ENCODE results near the gene CCT5.

CCT5 gene

DNA sequence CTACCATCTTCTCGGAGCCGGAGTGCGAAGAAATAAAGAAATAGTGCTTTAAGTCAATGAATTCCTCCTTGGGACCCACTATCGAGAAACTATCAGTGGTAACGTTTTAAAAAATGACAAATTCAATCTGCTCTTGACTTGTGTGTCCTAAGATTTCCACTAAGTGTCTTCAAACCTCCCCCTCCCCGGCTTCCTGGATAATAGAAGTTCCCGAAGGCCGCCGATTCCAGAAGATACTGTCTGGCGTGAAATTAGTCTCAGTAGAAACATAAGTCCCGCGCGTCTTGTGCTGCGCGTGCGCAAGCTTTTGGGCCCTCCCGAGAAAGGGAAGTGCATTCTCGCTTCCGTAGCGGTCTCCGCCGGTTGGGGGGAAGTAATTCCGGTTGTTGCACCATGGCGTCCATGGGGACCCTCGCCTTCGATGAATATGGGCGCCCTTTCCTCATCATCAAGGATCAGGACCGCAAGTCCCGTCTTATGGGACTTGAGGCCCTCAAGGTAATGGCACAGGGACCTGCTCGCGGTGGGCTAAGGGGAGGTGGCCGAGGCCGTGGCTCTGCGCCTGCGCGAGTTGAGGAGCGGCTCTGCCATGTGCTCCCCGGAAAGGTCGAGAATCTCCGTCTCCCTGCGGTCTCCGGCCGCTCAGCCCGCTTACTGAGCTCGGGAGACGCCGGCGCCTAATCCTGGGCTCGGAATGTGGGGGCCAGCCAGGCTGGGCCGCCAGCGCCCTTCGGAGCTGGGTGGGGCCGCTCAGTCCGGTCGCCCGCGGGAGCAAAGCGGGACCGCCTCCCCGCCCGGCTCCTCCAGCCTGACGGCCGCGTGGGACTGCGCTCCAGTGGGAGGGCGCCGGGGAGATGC lies at the start of gene CCT5:
Gene CCT5 (plus strand): TSS at position 333 of the 858 bp plus-strand sequence. CDS start 61 bp downstream, at position 394.
- DNase-seq (ENCODE audit: low spot score), result peak; percentile 98

DNA sequence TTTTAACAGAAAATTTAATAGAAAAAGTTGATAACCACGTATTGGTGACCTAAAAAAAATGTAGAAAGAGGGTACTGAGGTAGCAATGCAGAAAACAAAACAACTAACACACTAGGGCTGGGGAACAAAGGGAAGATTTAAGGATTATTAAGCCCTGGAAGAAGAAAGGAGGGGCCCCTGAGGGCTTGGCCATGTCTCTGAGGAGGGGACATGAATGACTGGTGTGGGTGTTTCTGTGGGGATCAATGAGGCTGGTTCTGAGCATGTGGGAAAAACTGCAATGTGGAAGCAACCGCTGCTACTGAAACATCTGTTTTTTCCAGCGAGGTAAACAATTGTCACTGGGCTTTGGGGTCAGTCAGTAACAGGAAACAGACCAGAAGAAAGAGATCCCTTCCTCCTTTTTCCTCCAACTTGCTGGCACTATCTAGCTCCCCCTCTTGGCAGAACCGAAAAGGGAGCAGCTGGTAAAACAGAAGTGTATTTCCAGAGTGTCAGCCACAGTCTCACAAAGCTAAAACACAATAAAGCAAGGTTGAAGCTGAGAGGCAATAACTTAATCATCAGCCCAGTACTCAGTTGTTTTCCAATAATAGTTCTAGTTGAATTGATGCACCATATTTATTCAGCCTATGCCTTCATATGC lies 48.7 kb upstream of the CCT5 start:
- no peak for DNase-seq (ENCODE audit: low spot score)

DNA sequence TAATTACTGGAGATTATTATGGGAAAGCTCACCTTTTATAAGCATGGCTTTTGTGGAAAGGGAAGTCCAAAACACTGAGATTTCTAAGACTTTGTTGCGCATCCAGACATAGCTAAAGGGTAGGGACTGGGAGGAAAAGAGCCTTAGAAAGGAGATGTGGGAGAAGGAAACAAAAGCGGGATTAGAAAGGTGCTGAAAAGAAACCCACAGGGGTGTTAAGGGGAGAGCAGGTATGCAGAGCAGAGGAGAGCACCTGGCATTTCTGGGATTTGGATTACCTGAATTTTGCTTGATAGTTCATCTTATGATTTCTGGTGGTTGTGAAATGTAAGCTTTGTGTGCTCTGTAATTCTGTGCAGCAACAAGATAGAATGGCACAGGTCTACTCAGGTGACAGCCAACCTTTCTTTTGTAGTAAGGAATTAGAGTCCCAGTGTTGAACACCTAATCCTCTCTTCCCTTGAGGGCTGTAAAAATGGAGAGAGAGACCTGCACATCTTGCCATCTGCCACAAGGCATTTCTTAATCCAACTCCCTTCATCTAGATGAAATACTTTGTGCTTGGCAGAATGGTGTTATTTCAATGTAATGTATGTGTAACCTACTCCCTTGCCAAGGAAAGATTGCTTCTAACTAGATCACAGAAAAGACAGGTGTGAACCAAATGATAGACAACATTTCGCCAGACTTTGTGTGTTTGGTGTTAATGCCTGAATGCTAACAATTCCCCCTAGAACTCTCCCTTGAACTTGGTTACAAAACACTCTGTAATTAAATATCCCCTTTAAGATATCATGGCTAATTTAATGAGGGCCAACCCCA lies 47.8 kb upstream of the CCT5 start:
- no peak for DNase-seq (ENCODE audit: low spot score)

DNA sequence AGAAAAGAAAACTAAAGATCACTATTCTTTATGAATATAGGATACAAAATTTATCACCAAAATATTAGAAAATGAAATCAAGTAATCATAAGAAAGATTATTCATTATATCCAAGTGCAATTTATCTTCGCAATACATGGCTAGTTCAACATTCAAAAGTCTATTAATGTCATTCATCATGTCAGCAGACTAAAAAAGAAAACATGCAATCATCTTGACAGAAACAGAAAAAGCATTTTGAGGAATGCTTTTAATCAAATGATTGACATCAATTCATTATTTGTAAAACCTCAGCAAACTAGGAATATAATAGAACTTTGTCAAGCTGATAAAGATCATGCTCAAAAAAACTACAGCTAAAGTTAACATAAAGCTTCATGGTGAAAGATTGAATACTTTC lies 41.1 kb upstream of the CCT5 start:
- no peak for DNase-seq (ENCODE audit: low spot score)

DNA sequence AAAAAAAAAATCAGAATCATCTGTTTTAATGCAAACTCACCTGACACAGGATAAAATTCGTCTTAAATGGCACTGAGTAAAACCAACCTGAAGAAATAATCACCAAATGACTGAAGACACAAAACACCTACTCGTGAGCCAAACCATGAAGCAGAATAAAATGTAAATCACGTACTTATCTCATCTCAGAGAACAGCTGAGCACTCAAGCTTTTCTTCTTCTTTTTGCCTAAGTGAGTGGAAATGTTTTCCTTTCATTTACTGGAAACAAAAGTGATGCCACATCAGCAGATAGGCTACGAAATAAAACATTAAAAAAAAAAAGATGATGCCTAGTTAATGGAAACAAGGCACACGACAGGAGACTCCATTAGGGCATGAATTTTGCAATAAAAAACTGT lies 36.8 kb upstream of the CCT5 start:
- no peak for DNase-seq (ENCODE audit: low spot score)

DNA sequence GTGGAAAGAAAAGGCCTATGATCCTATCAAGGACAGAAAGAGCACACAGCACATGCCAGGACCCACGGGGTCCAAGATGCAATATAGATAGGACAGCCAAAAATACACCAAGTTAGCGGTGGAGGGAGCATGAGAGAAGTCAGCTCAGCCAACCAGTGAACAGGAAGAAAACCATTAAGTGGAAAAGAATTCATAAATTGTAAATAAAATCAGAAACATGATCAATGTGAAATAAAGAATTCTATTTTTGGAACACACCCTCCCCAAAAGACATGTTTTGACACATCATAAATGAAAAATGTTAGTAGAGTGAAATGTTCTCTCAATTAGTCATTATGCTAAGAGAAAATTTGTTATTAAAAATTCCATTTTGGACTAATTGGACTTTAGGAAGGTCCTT lies 36.0 kb upstream of the CCT5 start:
- DNase-seq (ENCODE audit: low spot score), result no peak

DNA sequence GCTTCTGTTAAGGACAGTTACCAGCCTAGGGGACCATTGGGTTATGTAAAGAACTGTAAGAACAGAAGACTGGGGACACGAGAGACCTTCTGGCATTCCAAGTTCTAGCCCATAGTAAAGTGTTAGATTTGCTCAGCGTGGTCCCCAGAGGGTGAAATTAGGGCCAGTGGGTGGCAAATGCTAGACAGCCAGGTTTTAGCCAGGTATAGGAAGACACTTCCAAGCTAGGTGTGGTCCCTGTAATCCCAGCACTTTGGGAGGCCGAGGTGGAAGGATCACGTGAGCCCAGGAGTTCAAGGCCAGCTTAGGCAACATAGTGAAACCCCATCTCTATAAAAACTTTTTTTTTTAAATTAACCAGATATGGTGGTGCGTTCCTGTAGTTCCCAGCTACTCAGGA lies 34.7 kb upstream of the CCT5 start:
- no peak for DNase-seq (ENCODE audit: low spot score)

DNA sequence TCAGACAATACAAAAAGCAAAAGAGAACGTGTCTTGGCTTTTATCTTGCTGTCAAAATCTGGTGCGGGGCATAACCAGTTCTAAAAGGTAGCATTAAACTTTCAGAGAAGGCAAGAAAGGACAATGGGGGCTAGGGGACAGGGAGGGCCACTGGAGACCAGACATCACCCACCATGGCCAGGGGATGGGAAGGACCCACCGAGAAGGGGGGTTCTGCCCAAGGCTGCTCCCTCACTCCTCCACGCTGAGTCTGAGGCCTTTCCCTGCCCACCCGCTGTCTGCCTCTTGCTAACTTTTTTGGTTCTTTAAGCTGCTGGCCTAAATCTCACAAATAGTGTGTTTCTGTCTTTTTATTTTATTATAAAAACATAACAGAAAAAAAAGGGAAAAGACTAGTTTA lies 34.0 kb upstream of the CCT5 start:
- no peak for DNase-seq (ENCODE audit: low spot score)

DNA sequence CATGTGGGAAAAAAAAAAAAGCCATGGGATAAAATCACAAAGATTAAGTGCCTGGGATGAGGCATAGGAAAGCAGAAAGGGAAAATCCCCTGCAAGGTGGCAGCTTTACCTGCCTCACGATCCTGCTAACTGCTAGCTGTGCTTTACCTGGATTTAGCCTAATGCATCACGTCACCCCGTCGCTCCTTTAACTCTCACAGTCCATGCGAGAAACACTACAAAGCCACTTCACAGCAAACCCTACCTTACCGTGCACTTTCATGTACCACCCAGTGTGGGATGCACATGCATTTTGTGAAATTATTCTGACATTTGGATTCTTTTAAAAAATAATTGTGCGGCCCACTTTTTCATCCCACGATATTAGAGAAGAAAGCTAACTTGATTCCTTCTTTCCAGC lies 31.4 kb upstream of the CCT5 start:
- DNase-seq (ENCODE audit: low spot score), result no peak

DNA sequence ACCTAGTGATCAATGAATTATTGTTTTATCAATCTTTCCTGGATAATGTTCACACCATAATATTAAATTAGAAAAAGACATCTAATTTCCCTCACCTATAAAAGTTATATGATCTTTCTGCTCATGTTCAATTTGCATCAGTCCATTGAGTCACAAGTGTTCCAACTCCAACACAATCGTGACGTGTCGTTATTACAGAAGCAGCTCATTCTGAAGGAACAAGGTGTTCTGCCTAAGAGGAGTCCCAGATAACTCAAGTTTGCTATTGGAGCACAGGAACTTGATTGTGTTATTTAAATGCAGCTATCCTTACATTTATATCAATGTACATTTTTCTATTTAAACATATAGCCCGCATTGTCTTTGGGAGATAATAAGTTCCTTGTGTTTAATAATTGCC lies 31.0 kb upstream of the CCT5 start:
- DNase-seq (ENCODE audit: low spot score), result no peak

DNA sequence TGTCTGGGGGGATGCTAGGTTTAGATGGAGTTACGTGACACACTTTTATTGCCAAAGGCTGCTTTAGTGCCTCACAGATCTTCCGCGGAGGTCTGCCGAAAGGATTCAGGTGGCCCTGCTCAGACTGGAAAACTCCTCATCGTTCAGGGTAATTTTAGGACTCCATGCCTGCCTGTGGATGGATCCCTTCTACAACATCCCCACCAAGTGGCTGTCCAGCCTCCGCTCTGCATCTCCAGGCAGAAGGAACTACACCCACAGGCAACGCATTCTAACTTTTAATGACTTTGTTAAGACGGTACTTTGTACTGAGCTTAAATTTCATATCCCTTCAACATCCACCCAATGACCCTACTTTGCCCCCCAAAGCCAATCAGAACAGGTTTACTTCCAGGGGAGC lies 29.8 kb upstream of the CCT5 start:
- no peak for DNase-seq (ENCODE audit: low spot score)

DNA sequence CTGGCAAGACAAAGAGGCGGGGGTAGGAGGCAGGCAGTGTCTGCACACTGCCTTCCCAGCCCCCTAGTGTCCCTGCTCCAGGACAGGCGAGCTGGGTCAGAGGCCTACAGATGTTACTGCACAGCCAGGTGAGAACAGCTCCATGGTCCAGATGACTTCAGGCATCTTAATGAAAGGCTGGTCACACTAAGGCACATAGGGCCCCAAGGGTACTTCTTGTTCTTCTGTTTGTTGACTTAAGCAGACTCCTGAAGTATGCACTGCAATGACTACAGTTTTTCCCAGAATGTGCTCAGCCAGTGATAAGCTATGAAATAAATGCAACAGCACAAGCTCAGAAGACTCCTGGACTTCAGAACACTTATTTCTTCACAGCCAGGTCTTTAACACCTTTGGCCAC lies 27.8 kb upstream of the CCT5 start:
- DNase-seq (ENCODE audit: low spot score), result no peak

DNA sequence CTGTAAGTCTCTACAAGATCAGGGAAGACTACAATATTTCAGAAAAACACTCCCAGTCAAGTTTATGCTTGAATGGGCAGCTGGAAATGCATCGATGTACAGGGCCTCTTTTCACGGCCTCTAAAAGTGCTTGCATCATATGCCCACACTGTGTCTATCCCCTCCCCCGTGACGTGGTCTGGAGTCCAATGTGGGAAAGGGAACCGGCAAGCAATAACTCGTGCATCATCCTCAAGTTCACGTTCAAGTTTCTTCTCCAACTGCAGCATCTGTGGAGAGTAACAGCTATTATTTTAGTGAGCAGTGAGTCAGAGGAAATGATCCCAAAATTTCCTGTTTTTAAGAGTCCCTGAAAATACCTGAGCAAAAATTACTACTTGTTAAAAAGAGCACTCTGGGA lies 22.7 kb upstream of the CCT5 start:
- no peak for DNase-seq (ENCODE audit: low spot score)

DNA sequence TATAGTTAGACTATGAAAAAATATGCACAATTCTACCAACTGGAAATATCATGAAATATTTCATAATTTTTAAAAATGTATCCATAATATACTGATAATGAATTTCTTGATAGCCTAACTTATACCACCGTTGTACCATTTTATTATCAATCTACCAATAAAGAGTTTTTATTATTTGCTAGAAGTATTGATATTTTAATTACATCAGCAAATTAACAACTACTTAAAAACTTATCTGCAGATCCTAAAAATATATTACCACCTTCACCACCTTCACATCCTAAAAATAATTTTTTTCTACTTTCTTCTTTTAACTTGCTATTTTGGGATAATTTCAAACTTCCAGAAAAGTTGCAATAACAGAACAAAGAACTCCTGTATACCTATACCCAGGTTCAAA lies 21.8 kb upstream of the CCT5 start:
- DNase-seq (ENCODE audit: low spot score), result no peak

DNA sequence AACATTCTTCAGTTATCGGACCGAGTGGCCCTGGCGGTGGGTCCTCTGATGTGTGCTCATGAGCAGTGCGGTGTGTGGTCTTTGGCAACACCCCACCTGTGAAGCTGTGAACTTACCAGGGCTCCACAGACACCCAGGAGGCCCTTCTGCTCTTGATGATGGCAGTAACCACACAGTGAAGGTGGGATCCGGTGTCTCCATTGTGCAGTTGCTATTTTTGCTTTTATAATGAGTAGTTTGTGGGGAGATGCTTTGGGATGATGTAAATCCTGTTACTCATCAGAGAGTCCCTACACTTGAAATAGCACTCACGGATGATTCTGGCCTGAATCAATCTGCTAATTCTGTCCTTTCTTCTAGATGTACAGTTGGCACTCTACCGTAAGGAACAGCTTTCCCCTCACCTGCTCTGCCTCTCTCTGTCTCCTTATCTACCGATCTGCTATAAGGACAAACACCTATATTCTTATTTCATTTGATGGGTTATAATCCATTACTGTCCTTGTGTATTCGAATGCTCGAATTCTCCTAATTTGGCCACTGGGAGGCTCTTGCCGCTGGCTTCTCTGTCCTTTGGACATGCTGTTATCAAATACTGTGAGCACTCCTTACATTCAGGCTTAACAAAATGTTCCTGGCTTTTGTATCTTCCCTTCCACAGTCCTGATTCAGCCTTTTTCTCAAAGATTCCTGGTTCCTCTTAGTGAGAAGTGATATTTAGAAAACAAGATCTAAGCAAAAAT lies 20.6 kb upstream of the CCT5 start:
- DNase-seq (ENCODE audit: low spot score), result peak; percentile 33

DNA sequence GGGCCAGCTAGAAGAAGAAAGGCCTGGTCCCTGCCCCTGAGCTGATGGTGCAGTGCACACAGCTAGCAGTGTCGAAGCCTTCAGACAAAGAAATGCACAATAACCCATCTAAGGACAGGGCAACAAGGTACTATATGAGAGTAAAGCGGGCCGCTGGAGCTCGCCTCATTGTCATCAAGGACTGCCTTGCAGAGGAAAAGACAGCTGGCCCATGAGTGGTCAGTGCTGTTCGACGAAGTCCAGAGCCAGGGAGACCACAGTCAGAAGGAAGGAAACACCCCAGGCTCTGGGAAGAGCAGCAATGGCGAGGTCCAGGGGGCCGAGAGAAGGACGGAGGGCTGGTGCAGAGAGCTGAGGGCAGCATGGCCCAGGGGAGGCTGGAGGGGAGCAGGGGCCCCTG lies 17.7 kb upstream of the CCT5 start:
- no peak for DNase-seq (ENCODE audit: low spot score)

DNA sequence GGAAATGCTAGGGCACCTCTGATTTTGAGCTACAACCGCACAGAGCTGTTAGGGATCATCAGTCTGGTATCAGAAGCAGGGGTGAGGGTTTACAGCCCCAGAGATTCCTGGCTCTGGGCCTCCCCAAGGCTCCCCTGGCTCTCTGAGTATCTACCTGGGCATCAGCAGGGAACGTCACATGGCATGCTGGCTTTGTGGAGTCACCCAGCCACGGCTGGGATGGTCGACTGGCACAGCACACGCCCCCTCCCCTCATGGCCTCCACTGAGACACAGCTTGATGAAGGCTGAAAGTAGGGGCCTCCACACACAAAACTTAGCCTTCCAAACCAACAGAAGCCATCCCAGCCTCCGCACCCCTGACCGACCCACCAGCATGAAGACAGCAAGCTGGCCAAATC lies 17.1 kb upstream of the CCT5 start:
- DNase-seq (ENCODE audit: low spot score), result no peak

DNA sequence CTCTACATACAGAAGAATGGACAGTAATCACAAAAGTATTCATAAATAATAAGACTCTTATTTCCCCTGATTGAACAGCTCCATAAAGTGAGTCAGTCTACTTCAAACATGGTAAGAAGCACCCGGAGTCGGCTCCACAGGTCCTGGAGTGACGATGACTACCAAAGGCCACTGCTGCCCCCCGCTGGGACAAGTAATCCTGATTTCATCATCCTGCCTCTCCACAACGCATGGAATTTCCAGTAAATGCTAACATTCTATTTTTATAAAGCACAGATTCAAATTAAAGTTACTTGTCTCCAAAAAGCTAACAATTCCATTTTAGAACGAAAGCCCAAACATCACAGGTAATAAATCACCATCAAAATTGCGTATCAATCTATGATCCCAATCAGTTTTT lies 16.6 kb upstream of the CCT5 start:
- peak; percentile 78 for DNase-seq (ENCODE audit: low spot score)

DNA sequence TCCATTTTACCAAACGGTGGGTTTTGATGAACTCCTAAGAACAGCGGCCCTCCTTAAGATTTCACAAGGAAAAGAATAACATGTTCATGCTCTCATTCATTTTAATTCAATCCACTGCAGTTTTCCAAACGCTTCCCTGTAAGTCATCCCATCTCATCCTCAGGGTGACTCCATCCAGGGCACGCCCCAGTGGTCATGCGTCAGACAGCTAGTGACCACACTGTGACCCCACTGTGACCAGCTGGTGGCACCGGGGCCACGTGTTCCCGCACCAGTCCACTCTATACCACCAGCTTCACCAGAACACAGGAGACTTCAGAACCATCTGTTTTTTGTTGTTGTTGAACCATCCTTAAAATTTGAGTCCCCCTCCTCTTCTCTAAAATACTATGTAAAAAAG lies 14.7 kb upstream of the CCT5 start:
- no peak for DNase-seq (ENCODE audit: low spot score)

DNA sequence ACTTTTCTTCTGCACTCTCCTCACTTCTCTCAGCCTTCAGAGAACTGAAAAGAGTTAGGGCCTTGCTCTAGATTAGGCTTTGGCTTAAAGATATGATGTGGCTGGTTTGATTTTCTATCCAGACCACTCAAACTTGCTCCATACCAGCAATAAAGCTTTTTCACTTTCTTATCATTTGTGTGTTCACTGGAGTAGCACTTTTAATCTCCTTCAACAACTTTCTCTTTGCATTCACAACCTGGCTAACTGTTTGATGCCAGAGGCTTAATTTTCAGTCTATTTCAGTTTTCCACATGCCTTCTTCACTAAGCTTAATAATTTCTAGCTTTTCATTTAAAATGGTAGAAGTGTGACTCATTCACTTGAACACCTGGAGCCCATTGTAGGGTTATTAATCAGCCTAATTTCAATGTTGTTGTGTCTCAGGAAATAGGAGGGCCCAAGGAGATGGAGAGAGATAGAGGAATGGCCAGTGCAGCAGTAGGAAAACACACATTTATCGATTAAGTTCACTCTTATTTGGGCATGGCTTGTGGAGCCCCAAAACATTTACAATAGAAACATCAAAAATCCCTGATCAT lies 6.3 kb upstream of the CCT5 start:
- no peak for DNase-seq (ENCODE audit: low spot score)

DNA sequence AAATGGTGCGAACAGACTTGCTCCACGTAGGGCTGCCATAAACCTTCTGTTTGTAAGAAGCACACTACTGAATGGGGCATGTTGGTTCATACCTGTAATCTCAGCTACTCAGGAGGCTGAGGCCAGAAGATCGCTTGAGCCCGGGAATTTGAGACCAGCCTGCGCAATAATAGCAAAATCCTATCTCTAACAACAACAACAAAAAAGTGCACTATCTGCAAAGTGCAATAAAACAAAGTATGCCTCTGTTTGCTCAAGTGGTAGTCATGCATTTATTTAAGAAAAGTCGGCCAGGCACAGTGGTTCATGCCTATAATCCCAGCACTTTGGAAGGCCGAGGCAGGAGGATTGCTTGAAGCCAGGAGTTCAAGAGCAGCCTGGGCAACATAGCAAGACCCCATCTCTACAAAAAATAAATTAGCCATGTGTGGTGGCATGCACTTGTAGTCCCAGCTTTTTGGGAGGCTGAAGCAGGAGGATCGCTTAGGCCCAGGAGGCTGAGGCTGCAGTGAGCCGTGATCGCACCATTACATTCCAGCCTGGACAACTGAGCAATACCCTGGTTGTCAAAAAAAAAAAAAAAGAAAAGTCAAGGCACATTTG lies 5.6 kb upstream of the CCT5 start:
- no peak for DNase-seq (ENCODE audit: low spot score)

Data from AG08396 (cell line).